Lower lobe of right lung (tissue), 2 donors: ENCODE data around the gene LRCH1. TPM values are rescaled to one million over a fixed set of nuclear protein-coding genes. Genes with fewer than 3 reads are reported as not detected.
A peak's percentile ranks its signal among the peaks of the same experiment; 100 is the strongest.

Source experiments
- ATAC-seq, 2 donors: fragments of 200-7000 bp; cut with Tn5 transposase; one replicate each; pipeline ENCODE4 v1.9.1; 2020 to 2022; ENCODE audit warnings: mild to moderate bottlenecking in 2 of 2, moderate library complexity in 2 of 2
- DNase-seq: peaks from one replicate; pipeline ENCODE4 v3.0.0-alpha.2; 2020
- H3K27ac ChIP-seq: fragments of 200-600 bp; one replicate; pipeline ENCODE4 v1.8.0; 2022
- H3K27me3 ChIP-seq: fragments of 200-600 bp; one replicate; pipeline ENCODE4 v1.8.0; 2022; ENCODE audit warnings: low read depth
- H3K36me3 ChIP-seq: fragments of 200-600 bp; one replicate; pipeline ENCODE4 v1.8.0; 2022; ENCODE audit warnings: mild to moderate bottlenecking
- H3K4me1 ChIP-seq: fragments of 200-600 bp; one replicate; pipeline ENCODE4 v1.8.0; 2022
- H3K4me3 ChIP-seq: fragments of 200-600 bp; one replicate; pipeline ENCODE4 v1.8.0; 2022; ENCODE audit warnings: mild to moderate bottlenecking
- H3K9me3 ChIP-seq: fragments of 200-600 bp; one replicate; pipeline ENCODE4 v1.8.0; 2022
- CTCF ChIP-seq: fragments of 200-600 bp; IDR thresholded peaks from one replicate; pipeline ENCODE4 v1.8.0; 2022; ENCODE audit warnings: antibody characterized with exemption, mild to moderate bottlenecking
- intact Hi-C: fragments of 100-400 bp; cut with DNase I; formaldehyde crosslinking; loops from one replicate; pipeline ENCODE4 v1.11.0; 2022
- total RNA-seq: library from RNA; stranded (reverse); fragmentation: NEBNext Ultra II Directional; extraction: Animal tissue kit (Norgen Biotek cat#: 25700); gene quantifications from one replicate; pipeline ENCODE4 v1.2.1, GENCODE V29; 2021
- donor health status: DM: no; HTN: yes; CAD: no; lungs with severe emphysema.

The LRCH1 gene
- total RNA-seq, 1 donor from 2014 or later: 25.9 TPM

- Histone ChIP-seq H3K27me3 (no peaks in the 10 kb centered on the region), H3K4me1 (peaks cover 85% of the 10 kb centered on the region), H3K9me3 (no peaks in the 10 kb centered on the region), H3K27ac (no peak overlapping the region), H3K4me3 (no peak overlapping the region), H3K36me3 (no peaks in the 10 kb centered on the region)
- ATAC-seq: no peak
- intact Hi-C loops: no loop called here
- peak; percentile 17 for TF ChIP-seq CTCF
- no peak for DNase-seq
These were observed 50.2 kb downstream of the LRCH1 start for GRCh38 chr13:46603165-46603603.

GRCh38 chr13:46604226-46604990 lies 51.4 kb downstream of the LRCH1 start:
- intact Hi-C loops: no loop called here
- Histone ChIP-seq H3K27ac (peak overlapping the region; percentile 32), H3K27me3 (no peaks in the 10 kb centered on the region), H3K4me1 (peaks cover 84% of the 10 kb centered on the region), H3K36me3 (no peaks in the 10 kb centered on the region), H3K4me3 (no peak overlapping the region), H3K9me3 (no peaks in the 10 kb centered on the region)
- ATAC-seq (peak; percentile 44 to 55), DNase-seq (no peak)
- TF ChIP-seq CTCF: no peak

- intact Hi-C loops: no loop called here
These were observed 52.3 kb downstream of the LRCH1 start for GRCh38 chr13:46605076-46605824.

GRCh38 chr13:46605825-46606554 lies 53.0 kb downstream of the LRCH1 start:
- DNase-seq (no peak), ATAC-seq (peak in 1 of 2 donors; percentile 4)
- intact Hi-C loops: no loop called here
- TF ChIP-seq CTCF: no peak
- peaks cover 76% of the 10 kb centered on the region for H3K4me1 ChIP-seq
- H3K27ac ChIP-seq: peak overlapping the region; percentile 32
- no peaks in the 10 kb centered on the region for H3K36me3 ChIP-seq
- H3K4me3 ChIP-seq: no peak overlapping the region
- no peaks in the 10 kb centered on the region for H3K9me3 ChIP-seq
- no peaks in the 10 kb centered on the region for H3K27me3 ChIP-seq

More at GRCh38 chr13:46605076-46605824, 52.3 kb downstream of the LRCH1 start:
- TF ChIP-seq CTCF: no peak
- Histone ChIP-seq H3K36me3 (no peaks in the 10 kb centered on the region), H3K4me3 (no peak overlapping the region), H3K4me1 (peaks cover 77% of the 10 kb centered on the region), H3K27me3 (no peaks in the 10 kb centered on the region), H3K9me3 (no peaks in the 10 kb centered on the region), H3K27ac (peak overlapping the region; percentile 32)
- DNase-seq: no peak
- ATAC-seq: peak in 1 of 2 donors; percentile 56

GRCh38 chr13:46606970-46607369 lies 54.0 kb downstream of the LRCH1 start:
- intact Hi-C loops: no loop called here
- Histone ChIP-seq H3K4me3 (no peak overlapping the region), H3K4me1 (peaks cover 72% of the 10 kb centered on the region), H3K27ac (peak overlapping the region; percentile 32), H3K9me3 (no peaks in the 10 kb centered on the region), H3K27me3 (no peaks in the 10 kb centered on the region), H3K36me3 (no peaks in the 10 kb centered on the region)
- TF ChIP-seq CTCF: no peak
- no peak for ATAC-seq
- DNase-seq: no peak
